Suprapubic skin (tissue), 3 donors: Measurements from ENCODE around the gene IL36A.

Source experiments
- CTCF ChIP-seq, 2 donors: fragments of 200-600 bp in 1 of 2; fragments of 450-650 bp in 1 of 2; sonication (generic) in 1 of 2; IDR thresholded peaks; one replicate each; pipeline ENCODE4 v1.5.1; 2016 to 2019; ENCODE audit warnings: antibody characterized with exemption in 2 of 2, mild to moderate bottlenecking in 1 of 2, moderate library complexity in 1 of 2
- EP300 ChIP-seq: sonication (generic); formaldehyde crosslinking; IDR thresholded peaks from one replicate; pipeline ENCODE4 v1.6.1; 2017; ENCODE audit warnings: antibody characterized with exemption

GRCh38 chr2:113054066-113054465 lies 48.8 kb downstream of the IL36A start:
- TF ChIP-seq CTCF (IDR thresholded peaks at IDR 0.05) (no peak), EP300 (no peak)
